T1000 (cell line): ENCODE results near the gene BPI.
"Not testable (repeated sequence)": the region's sequence is repeated elsewhere in the genome, so short reads cannot be mapped to it uniquely, and the experiment has no call there.

ENCODE experiments used
- DNase-seq: peaks from one replicate; lab custom pipeline; 2025; ENCODE audit warnings: mixed read lengths; lab: John Stamatoyannopoulos, UW

Gene BPI

DNA sequence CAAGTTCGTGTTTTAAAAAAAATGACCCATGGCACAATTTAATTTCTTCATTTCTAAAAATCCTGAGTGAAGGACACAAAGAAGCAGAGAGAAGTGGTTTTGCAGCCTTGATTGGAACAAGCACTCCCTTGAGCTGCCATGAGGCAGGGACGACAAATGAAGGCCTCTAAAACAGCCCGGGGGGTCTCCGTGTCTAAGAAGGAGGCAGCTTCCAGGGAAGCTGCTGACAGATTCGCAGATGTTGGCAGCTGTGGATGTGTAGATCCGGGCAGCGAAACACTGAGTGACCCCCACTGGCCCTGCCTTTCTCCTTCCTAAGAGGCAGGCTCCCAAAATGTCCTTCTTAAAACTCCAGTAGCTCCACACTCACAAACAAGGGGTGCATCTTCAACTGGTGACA is 32.8 kb downstream of the BPI start:
- no peak for DNase-seq

DNA sequence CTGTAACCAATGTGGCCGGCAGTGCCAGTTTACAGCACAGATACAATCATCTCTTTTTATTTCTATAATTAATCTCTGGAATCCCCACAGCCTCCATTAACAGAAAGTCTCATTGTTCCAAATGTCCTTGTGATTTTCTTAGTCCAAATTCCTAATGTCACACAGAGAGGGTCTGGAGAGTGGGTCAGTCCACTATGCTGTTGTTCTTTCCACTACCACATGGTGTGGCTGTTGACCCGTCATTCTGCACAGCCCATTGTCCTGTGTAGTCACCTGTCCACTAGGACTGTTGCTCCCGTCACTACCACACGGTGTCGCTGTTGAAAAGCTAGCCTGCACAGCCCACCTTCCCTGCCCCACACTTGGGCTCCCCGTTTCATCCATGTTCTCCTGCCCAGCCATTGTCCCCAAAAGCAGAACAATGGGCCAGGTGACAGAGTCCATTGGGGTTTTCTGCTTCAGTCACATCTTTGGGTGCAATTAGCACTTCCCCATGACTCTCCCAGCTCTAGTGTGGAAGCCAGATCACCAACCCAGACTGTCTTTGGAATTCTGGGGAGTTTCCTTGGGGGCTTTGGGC is 33.7 kb downstream of the BPI start:
- DNase-seq: no peak

DNA sequence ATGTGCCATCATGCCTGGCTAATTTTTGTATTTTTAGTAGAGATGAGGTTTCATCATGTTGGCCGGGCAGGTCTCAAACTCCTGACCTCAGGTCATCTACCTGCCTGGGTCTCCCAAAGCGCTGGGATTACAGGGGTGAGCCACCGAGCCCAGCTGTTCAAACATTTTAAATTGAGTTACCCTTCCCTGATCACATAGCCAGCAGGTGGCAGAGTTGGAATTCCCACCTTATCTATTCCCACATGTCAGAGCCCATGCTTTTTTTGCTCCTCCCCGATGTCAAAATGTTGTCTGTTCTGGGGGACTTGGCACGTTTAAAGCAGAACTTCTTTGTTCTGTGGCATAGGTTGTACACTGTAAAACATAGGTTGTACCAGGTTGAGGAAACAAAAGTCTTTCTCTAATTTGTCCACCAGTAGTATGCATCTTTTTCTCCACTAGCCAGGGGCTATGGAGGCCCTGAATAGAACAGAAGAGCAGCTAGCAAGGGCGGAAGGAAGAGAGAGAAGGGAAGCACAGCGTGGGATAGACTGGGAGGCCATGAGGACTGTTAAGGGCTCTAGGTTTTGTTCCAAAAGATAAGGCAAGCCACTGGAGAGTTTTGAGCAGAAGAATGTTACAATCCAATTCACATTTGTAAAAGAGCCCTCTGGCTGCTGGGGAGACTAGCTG is 35.0 kb downstream of the BPI start:
- no peak for DNase-seq

DNA sequence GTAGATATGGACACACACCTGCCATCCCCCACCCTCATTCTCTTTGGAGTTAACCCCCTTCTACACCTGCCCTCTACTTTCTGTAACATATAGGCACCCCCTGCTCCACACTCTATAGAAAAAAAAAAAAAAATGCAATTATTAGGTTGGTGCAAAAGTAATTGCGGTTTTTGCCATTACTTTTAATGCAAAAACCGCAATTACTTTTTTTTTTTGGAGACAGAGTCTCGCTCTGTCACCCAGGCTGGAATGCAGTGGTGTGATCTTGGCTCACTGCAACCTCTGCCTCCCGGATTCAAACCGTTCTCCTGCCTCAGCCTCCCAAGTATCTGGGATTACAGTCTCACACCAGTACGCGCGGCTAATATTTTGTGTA is 35.6 kb downstream of the BPI start:
- DNase-seq: not testable (repeated sequence)

DNA sequence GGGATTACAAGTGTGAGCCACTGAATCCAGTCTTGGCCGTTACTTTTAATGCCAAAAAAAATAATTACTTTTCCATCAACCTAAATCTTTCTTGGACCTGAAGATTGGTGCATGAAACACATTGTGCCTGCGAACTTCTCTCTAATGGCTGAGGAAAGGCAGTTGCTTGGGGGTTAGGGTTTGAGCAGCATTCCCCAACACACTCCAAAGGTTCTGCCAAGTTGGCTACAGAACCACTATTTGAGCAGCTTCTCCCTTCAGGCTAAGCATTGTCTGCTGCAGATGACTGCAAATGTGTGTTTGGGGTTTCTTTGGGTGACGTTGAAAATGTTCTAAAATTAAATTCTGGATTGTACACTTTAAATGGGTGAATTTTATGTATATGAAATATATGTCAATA is 36.0 kb downstream of the BPI start:
- DNase-seq: no peak

DNA sequence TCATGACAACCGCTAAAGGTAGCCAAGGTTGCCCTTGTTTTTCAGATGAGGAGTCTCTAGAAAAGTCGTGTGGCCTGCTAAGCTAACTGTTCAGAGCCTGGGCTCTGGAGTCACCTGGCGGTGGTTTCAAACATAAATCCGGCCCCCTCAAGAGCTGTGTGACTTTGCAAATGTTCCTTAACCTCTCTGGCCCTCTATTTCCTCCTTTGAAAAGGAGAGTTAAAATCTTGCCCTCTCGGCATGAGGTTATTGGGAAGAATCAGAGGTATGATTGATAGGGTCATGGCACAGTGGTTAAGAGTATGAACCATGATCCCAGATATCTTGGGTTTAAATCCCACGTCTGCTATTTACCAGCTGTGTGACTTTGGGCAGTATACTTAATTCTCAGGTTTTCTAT is 36.7 kb downstream of the BPI start:
- no peak for DNase-seq

DNA sequence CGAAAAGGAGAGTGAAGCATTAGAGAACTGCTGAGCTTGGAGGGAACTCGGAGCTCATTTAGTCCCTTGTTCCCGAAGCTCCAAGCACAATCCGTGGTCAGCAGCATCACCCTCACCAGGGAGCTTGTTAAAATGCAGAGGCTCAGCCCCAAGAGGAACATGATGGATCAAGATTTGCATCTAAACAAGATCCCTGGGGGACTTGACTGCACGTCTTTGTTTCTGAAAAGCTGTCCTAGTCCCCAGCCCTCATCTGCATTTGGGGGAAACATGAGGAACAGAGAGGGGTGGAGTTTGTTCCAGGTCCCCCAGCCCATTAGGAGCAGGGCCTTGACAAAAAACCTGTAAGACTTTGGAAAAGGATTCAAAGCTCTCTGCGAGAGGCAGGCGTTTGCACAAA is 38.3 kb downstream of the BPI start:
- no peak for DNase-seq

DNA sequence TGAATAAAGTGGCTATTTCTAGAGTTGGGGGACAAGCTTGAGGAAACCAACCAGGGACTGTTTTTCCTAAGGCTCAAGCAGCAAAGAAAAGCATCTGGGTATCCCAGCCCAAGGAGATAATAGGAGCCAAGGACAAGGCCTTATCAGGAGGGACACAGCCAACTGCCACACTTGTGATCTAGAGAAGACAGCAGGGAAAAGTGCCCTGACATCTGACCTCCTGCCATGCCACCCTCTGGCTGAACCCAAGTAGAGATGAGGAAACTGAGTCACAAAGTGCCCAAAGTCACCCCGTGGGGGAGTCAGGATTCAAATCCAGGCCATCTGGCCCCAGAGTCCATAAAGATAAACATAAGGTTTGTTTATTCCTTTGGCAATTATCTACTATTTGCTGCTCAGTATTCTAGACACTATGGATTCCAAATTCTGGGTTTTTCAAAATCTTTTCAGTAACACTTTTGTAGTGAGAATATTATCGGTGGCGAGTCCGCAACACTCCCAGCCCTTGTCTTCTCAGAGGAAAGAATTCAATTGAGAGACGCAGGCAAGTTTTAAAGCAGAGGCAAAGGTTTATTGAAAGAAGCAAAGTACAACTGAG is 38.9 kb downstream of the BPI start:
- no peak for DNase-seq

DNA sequence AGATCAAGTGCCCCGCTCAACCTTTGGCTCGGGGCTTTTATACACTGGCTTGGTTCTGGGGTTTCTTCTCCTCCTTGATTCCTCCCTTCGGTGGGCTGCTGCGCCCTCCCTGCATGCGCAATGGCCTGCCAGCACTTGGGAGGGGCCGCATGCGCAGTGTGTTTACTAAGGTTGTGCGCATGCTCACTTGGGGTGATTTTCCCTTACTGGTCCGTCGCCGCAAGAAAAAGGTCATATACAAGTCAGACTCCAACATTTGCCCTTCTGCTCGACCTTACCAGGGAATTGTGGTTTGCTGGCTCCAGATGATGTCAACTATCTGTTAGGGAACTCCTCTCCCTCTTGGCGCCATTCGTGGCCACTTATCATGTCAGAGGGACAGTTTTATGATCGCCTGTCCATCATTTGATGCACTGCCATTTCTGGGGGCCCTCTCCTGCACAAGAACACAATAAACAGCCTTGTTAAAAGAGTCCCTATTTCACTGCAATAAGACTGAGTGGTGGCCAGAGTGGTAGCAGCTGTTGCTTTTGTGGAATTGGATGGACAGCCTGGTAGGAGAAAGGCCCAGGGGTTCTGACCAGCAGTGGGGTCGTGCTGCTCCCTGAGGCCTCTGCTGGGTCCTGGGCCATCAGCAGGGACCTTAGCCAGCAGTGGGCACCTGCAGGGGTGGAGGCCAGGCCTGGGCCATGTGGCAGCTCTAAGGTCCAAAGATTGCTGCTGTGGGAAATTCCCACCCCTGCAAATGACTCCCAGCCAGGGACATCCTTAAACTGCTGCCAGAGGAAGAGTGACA is 39.6 kb downstream of the BPI start:
- DNase-seq: no peak

DNA sequence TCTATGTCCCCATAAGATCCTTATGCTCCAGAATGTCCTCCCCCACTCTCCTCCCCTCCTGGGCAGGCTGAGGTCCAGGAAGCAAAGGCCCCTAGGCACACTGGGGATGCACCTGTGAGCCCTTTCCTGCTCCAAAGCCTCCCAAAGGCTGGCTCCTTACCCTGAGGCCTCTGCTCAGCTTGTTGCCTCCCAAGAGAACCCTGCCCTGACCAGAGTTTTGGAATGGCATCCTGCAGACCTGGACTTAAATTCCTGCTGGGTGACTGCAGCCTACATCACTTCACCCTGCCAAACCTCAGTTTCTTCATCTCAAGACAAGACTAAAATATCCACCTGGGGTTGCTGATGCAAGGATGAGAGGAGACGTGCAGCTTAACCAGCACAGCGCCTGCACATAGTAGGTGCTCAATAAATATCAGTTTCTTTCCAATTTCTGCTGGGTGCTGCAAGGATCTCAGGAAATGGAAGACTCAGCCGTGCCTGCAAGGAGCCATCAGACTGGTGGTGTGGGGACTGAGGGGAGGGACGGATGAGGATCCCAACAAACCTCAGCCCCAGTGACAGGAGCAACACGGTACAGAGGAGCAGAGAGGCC is 40.2 kb downstream of the BPI start:
- no peak for DNase-seq

DNA sequence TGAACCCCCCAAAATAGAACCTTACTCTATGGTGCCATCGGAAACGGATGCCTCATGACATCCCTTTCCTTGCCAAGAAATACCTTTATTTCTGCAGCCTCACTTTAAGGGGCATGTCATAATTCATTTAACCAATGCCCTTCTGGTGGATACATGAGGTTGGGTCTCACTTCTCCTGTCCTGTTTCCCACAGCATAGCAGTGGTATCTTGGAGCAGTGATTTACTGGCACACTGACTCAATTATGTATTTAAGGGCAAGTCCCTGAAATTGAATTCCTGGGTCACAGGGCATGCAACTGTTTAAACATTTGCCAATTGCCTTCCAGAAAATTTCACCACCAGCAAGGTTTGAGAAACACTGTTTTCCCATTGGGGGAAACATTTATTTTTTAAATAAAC is 41.7 kb downstream of the BPI start:
- no peak for DNase-seq

DNA sequence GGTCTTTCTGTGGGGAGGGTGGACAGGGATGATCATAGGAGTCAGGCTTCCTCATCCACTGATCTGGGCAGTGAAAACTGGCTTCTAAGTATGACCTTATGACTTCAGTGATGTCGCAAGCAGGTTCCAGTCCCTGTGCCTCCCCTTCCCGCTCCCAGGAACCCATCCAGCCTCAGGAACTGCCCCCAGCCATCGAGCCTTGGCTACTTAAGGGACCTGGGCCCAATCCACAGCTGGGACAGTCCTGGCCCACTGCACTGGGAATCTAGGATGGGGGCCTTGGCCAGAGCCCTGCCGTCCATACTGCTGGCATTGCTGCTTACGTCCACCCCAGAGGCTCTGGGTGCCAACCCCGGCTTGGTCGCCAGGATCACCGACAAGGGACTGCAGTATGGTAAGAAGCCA is 42.3 kb downstream of the BPI start, which contains the start of gene LBP:
Gene LBP (plus strand): TSS at position 236 of the 405 bp plus-strand sequence. CDS start 35 bp downstream, at position 271.
- DNase-seq: no peak

DNA sequence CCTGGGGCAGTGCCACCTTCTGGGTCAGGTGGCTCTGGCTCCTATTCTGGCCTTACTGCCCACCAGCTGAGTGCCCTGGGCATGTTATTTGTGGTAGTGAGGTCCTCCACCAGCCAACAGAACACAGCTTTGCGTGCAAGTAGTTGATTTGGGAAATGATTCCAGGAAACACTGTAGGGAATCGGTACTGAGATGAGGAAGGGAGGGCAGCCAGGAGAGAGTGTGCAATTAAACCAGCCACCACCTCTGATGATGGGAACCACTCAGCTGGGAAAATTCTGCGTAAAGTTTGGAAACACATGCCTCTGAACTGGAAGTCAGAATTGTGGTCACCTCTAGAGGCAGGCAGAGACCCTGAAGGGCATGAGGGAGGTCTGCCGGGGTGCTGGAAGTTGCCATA is 42.8 kb downstream of the BPI start:
- DNase-seq: no peak

DNA sequence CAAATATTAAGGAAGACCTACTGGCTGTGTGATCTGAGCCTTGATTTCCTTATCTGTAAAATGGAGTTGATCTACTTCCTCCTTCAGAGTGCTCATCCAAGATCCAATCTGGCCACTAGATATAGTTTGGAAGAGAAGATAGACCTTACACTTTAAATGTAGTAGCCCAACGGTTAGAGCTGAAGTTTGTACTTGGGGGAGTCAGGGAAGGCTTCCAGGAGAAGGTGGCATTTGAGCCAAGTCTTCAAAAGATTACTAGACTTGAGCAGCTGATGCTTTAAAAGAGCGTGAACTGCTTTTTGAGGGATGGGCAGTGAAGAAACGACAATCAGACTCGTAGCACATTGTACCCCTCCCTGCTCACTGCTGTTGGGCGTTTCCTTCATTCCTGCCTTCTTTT is 45.9 kb downstream of the BPI start:
- DNase-seq: no peak

DNA sequence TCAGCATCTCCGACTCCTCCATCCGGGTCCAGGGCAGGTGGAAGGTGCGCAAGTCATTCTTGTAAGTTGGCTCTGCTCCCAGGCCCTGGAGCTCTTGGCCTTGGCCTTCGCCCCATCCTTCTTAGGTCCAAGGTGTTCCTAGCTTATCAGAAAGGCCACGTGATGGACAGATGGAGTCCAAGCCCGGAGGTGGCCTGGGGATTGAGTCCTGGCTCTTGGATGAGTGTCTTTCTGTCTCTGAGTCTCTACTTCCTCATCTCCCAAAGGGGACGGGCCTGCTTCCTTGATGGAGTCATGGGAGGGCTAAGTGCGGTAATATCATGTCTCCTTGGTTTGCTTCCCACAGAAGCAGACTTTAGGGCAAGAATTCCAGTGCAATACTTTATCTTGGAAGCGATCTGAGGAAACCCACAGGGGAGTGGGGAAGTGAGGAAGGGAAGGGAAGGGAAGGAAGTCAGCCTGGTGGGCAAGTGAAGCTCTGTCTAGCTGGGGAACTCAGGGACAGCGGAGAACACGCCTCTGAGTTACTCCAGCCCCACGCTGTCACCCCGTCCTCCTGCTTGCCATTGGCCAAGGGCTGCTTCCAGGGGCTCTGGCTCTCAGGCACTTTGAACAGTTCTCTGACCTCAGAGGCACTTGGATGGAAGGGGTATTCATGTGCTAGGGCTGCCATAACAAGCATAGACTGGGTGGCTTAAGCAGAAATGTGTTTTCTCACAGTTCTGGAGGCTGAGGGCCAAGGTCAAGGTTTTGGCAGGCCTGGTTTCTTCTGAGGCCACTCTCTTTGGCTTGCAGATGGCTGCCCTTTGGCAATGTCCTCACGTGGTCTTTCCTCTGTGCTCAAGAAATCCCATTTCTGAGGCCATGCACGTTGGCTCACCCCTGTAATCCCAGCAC is 47.2 kb downstream of the BPI start:
- no peak for DNase-seq

DNA sequence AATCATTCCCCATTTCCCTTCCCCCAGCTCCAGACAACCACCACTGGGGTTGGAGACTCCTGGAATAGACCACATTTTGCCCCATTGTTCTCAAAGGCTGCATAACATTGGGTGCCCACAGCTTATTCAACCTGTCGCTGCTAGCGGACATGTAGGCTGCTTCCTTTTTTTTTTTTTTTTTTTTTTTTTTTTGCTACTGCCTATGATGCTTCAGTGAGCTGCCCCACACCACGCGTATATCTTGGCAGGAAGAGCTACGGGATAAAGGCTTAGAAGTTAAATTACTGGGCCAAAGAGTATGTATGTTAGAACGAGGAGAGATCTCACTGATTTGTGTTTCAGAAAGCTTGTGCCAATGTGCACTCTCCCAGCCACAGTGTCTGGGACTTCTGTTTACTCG is 49.4 kb downstream of the BPI start:
- DNase-seq: no peak

DNA sequence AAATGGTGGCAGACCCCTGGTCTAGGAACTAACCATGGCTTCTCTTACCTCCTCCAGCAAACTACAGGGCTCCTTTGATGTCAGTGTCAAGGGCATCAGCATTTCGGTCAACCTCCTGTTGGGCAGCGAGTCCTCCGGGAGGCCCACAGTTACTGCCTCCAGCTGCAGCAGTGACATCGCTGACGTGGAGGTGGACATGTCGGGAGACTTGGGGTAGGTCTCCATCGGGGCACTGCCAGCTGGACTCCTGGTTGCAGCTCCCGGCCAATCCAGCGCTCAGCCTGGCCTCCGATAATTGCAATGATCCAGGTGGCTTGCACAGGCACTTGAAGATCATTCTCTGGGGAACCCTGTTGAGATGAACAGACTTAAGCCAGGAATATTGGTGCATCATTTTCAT is 50.3 kb downstream of the BPI start:
- DNase-seq: no peak

DNA sequence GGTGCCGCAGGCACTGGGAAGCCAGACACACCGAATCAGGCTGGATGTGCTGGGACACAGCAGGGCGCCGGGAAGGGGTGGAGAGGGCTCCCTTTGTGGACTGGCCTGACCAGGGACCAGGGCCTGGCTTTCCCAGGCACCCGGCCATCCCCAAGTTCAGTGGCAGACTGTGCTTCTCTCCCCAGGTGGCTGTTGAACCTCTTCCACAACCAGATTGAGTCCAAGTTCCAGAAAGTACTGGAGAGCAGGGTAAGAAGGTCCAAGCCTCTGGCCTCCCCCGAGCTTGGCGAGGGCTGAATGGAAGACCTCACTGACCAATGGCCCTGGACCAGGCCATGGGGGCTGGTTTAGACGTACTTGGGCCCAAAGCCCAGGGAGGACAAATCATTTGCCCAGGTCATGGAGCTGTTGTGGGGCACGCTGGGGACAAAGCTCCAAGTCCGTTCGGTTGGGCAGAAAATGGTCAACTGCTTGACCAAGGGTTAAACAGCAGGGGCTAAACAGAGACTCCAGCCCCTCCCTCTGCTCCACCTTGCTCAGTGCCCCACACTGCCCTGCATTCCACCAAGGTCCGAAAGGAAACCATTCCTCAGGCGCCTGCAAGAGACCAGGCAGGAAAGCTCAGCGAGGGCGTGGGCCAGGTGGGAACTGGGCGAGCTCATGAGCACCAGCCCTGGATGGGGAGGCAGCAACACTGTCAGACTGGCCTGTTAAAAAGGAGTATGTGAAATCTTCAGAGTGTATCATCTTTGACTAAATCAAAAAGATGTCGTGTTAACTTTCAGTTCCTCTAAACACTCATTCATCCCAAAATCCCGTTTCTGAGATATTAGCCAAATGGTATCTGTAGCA is 51.4 kb downstream of the BPI start:
- DNase-seq: no peak

DNA sequence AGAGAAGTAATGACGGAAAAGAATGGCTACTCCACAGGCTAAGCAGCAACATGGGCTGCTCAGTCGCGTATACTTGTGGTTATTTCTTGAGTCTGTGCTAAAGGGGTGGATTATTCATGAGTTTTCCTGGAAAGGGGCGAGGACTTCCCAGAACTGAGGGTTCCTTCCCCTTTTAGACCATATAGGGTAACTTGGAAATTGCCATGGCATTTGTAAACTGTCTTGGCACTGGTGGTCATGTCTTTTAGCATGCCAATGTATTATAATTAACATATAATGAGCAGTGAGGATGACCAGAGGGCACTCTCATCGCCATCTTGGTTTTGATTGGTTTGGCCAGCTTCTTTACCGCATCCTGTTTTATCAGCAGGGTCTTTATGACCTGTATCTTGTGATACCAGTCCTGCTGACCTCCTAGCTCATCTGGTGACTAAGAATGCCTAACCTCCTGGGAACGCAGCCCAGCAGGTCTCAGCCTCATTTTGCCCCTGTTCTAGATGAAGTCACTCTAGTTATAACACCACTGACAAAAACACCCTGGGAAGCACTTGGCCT is 53.8 kb downstream of the BPI start:
- no peak for DNase-seq

DNA sequence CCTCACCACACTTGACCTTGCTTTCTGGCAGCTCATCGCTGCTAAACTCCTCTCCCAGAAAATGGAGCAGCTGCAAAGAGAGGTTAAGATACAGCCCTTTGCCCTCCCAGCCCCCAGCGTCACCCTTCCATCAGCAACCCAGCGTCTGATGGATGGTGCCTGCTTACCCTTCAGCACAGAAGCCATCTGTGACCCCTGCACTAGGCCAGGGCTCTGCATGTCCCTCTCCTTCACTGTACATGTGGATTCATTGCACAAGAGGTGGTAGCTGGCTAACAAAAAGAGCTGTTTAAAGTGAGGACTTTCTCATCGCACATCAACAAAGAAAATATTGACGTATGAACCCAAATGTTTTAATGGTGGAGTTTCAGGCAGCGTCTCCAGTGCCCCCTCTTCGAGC is 54.6 kb downstream of the BPI start:
- DNase-seq: no peak
